Right lobe of liver (tissue), 6 donors: ENCODE measurements around the gene UBLCP1. TPM values are rescaled to one million over a fixed set of nuclear protein-coding genes. Genes with fewer than 3 reads are reported as not detected.

Experiments used
- ATAC-seq, 4 donors: fragments of 200-7000 bp; cut with Tn5 transposase; one replicate each; pipeline ENCODE4 v1.9.1; 2020; ENCODE audit warnings: mild to moderate bottlenecking in 4 of 4, moderate library complexity in 4 of 4
- DNase-seq, 3 donors: peaks; one replicate each; pipeline ENCODE4 v3.0.0-alpha.2; 2020
- H3K27ac ChIP-seq, 3 donors: fragments of 200-600 bp; one replicate each; pipeline ENCODE4 v1.8.0; 2022
- H3K27me3 ChIP-seq, 2 donors: fragments of 200-600 bp; one replicate each; pipeline ENCODE4 v1.8.0; 2022
- H3K36me3 ChIP-seq, 4 donors: fragments of 200-600 bp; sonication (generic) in 1 of 4; one replicate each; pipeline versions ENCODE4 v1.5.1 to v1.8.0; 2017 to 2022; ENCODE audit warnings: control low read depth in 1 of 4
- H3K4me1 ChIP-seq, 4 donors: fragments of 200-600 bp; sonication (generic) in 1 of 4; one replicate each; pipeline versions ENCODE4 v1.5.1 to v1.8.0; 2017 to 2022; ENCODE audit warnings: control low read depth in 1 of 4
- H3K4me3 ChIP-seq, 3 donors: fragments of 200-600 bp; one replicate each; pipeline ENCODE4 v1.8.0; 2022
- H3K9me3 ChIP-seq, 4 donors: fragments of 200-600 bp; sonication (generic) in 1 of 4; one replicate each; pipeline versions ENCODE4 v1.5.1 to v1.8.0; 2017 to 2022; ENCODE audit warnings: control low read depth in 1 of 4
- CTCF ChIP-seq, 4 donors: fragments of 200-600 bp in 3 of 4; fragments of 450-650 bp in 1 of 4; IDR thresholded peaks; one replicate each; pipeline versions ENCODE4 v1.5.1 to v1.8.0; 2016 to 2022; ENCODE audit warnings: antibody characterized with exemption in 4 of 4, mild to moderate bottlenecking in 2 of 4
- POLR2A ChIP-seq: fragments of 450-650 bp; IDR thresholded peaks from one replicate; pipeline ENCODE4 v1.6.1; 2017; ENCODE audit warnings: antibody characterized with exemption, mild to moderate bottlenecking
- WGBS: methylation state at CpG from one replicate; pipeline ENCODE4 v1.1.6; 2018; ENCODE audit warnings: low coverage, low lambda C conversion rate; ENCODE audit not compliant: insufficient coverage; ENCODE audit errors: missing lambda C conversion rate; 5-methylcytosine and 5-hydroxymethylcytosine counted together
- intact Hi-C, 2 donors: fragments of 100-400 bp; cut with DNase I; formaldehyde crosslinking; loops; one replicate each; pipeline versions ENCODE4 v1.11.2 to v1.14.1; 2022
- total RNA-seq, 6 experiments: library from RNA; depleted of rRNA in 2 of 6; stranded (reverse); fragments of >200 nt in 2 of 6; fragmentation: NEBNext Ultra II Directional in 3 of 6; extraction: Animal tissue kit (Norgen Biotek cat#: 25700) in 3 of 6; gene quantifications; one replicate each; pipeline versions ENCODE4 v1.1.0 to v1.2.4, GENCODE V29; 2016 to 2023
- donor health status: DM: no; HTN: yes; CAD: no.
- donor health status: DM: no; HTN: no; CAD: no.
- donor health status: DM: no; HTN: no; CAD: no.
- donor health status: DM: no; HTN: yes; CAD: no.
- donor health status: DM: no; HTN: yes; CAD: no.

Gene UBLCP1
- total RNA-seq, 6 experiments from 2014 or later = 5.5 to 13.8 (median 8.1) TPM

GRCh38 chr5:159319363-159319762, 56.3 kb downstream of the UBLCP1 start:
- Histone ChIP-seq H3K27ac (no peak overlapping the region), H3K27me3 (no peaks in the 10 kb centered on the region), H3K4me3 (no peak overlapping the region), H3K9me3 (no peaks in the 10 kb centered on the region), H3K4me1 (no peaks in the 10 kb centered on the region), H3K36me3 (no peaks in the 10 kb centered on the region)
- TF ChIP-seq CTCF (IDR thresholded peaks at IDR 0.05) (no peak), POLR2A (no peak)
- DNase-seq = no peak
- intact Hi-C loops = no loop called here
- WGBS = 66% methylated on average over 3 of the region's 3 CpGs
- ATAC-seq = no peak

GRCh38 chr5:159319832-159320231, 56.7 kb downstream of the UBLCP1 start:
- H3K36me3 ChIP-seq = no peaks in the 10 kb centered on the region
- ATAC-seq (no peak), DNase-seq (no peak)
- no peak for TF ChIP-seq CTCF (IDR thresholded peaks at IDR 0.05)
- no peak for TF ChIP-seq POLR2A
- intact Hi-C loops = no loop called here
- no peaks in the 10 kb centered on the region for H3K27me3 ChIP-seq
- no peak overlapping the region for H3K27ac ChIP-seq
- no peak overlapping the region for H3K4me3 ChIP-seq
- WGBS = 24% methylated on average over 2 of the region's 2 CpGs
- H3K4me1 ChIP-seq = no peaks in the 10 kb centered on the region
- no peaks in the 10 kb centered on the region for H3K9me3 ChIP-seq

- no peak overlapping the region for H3K4me3 ChIP-seq
- TF ChIP-seq POLR2A = no peak
- no peak for TF ChIP-seq CTCF (IDR thresholded peaks at IDR 0.05)
- no peak for DNase-seq
- no peak overlapping the region for H3K27ac ChIP-seq
- no peaks in the 10 kb centered on the region for H3K36me3 ChIP-seq
- intact Hi-C loops = no loop called here
- H3K4me1 ChIP-seq = no peaks in the 10 kb centered on the region
- H3K27me3 ChIP-seq = no peaks in the 10 kb centered on the region
- WGBS = 51% methylated on average over 5 of the region's 6 CpGs
- no peaks in the 10 kb centered on the region for H3K9me3 ChIP-seq
- ATAC-seq = no peak
Measured at GRCh38 chr5:159322180-159322579, 59.1 kb downstream of the UBLCP1 start.

- no peaks in the 10 kb centered on the region for H3K36me3 ChIP-seq
- no peak overlapping the region for H3K27ac ChIP-seq
- DNase-seq (no peak), ATAC-seq (no peak)
- intact Hi-C loops = no loop called here
- 84% methylated on average over 3 of the region's 3 CpGs for WGBS
- no peaks in the 10 kb centered on the region for H3K4me1 ChIP-seq
- no peaks in the 10 kb centered on the region for H3K27me3 ChIP-seq
- no peak for TF ChIP-seq POLR2A
- no peak for TF ChIP-seq CTCF (IDR thresholded peaks at IDR 0.05)
- H3K4me3 ChIP-seq = no peak overlapping the region
- H3K9me3 ChIP-seq = no peaks in the 10 kb centered on the region
Measured at GRCh38 chr5:159324102-159324755, 61.1 kb downstream of the UBLCP1 start.
